Mesodermal cell (in vitro differentiated cells): ENCODE measurements around the gene TBX4.
"Not testable (repeated sequence)": the region's sequence is repeated elsewhere in the genome, so short reads cannot be mapped to it uniquely, and the experiment has no call there.

ENCODE experiments used
- H3K27ac ChIP-seq: 2 replicates; pipeline ENCODE4 v1.7.0; 2013; ENCODE audit warnings: mild to moderate bottlenecking, low read depth, low read length, moderate library complexity; ENCODE audit not compliant: severe bottlenecking
- H3K36me3 ChIP-seq: 2 replicates; pipeline ENCODE4 v1.7.1; 2013; ENCODE audit warnings: mild to moderate bottlenecking, low read length, moderate library complexity; ENCODE audit not compliant: control insufficient read depth, insufficient read depth
- H3K4me1 ChIP-seq: one replicate; pipeline ENCODE4 v1.7.1; 2013; ENCODE audit warnings: mild to moderate bottlenecking, low read length; ENCODE audit not compliant: insufficient read depth, control insufficient read depth, poor library complexity, severe bottlenecking
- H3K4me3 ChIP-seq: 2 replicates; pipeline ENCODE4 v1.7.0; 2013; ENCODE audit warnings: low read length, control low read depth, mild to moderate bottlenecking; ENCODE audit not compliant: insufficient read depth, poor library complexity, severe bottlenecking; ENCODE audit errors: extremely low read depth
- H3K9me3 ChIP-seq: 2 replicates; pipeline ENCODE4 v1.7.1; 2013; ENCODE audit warnings: mild to moderate bottlenecking, low read length, moderate library complexity; ENCODE audit not compliant: control insufficient read depth
- WGBS, 2 experiments: methylation state at CpG; one replicate each; pipeline ENCODE4 v1.1.5; 2013; ENCODE audit warnings: missing lambda C conversion rate in 2 of 2; ENCODE audit not compliant: insufficient coverage in 2 of 2; 5-methylcytosine and 5-hydroxymethylcytosine counted together

Gene TBX4

GRCh38 chr17:61522088-61522487, 69.9 kb downstream of the TBX4 start:
- Histone ChIP-seq H3K4me1 (no peaks in the 10 kb centered on the region), H3K9me3 (no peaks in the 10 kb centered on the region), H3K27ac (no peak overlapping the region), H3K4me3 (no peak overlapping the region), H3K36me3 (no peaks in the 10 kb centered on the region)
- WGBS, 2 experiments = no CpG with 5 or more reads among the region's 1 CpG

DNA sequence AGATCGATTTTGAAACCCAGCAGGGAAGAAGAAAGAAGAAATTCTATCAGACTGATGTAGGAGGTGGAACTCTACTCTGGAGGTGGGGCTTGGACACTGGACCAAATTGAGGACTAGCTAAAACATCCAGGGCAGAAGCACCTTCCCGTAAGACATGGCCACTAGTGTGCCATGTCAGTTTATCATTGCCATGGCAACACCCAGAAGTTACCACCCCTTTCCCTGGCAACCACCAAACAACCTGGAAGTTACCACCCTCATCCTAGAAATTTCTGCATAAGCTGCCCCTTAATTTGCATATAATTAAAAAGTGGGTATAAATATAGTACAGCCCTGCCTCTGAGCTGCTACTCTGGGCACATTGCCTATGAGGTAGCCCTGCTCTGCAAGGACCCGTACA, 72.1 kb downstream of the TBX4 start:
- WGBS, 2 experiments = 100% methylated on average over 1 to 2 of the region's 3 CpGs
- Histone ChIP-seq H3K36me3 (no peaks in the 10 kb centered on the region), H3K4me1 (no peaks in the 10 kb centered on the region), H3K4me3 (no peak overlapping the region), H3K9me3 (no peaks in the 10 kb centered on the region), H3K27ac (no peak overlapping the region)

DNA sequence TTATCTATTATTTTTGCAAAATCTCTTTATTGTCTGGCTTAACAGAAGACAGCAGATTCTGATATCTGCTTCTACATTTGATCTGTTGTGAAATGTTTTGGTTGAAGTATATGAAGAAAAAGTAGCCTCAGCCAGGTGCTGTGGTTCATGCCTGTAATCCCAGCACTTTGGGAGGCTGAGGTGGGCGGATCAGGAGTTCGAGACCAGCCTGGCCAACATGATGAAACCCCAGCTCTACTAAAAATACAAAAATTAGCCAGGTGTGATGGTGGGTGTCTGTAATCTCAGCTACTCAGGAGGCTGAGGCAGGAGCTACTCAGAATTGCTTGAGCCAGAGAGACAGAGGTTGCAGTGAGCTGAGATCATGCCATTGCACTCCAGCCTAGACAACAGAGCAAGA, 75.2 kb downstream of the TBX4 start:
- not testable (repeated sequence) for H3K4me1 ChIP-seq, H3K4me3 ChIP-seq, H3K36me3 ChIP-seq, H3K27ac ChIP-seq, H3K9me3 ChIP-seq
- WGBS, 2 experiments = no CpG with 5 or more reads among the region's 2 CpGs

GRCh38 chr17:61528171-61528570, 75.9 kb downstream of the TBX4 start:
- no peaks in the 10 kb centered on the region for H3K9me3 ChIP-seq

DNA sequence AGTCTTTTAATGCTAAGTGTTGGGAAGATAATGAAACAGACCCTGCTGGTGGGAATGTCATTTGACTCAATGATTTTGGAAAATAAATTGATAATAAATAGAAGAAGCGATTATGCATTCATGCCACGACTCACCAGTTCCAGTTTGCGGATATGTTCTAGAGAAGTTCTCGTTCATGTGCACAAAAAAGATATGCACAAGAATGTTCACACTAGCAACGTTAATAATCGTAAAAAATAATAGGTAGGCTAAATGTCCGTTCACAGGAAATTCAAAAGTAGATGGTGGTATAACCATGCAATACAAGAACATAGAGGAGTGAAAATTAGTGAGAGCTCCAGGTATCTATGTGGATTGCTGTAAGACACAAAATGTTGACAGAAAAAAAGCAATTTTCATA, 79.0 kb downstream of the TBX4 start:
- no peak overlapping the region for H3K4me3 ChIP-seq
- H3K4me1 ChIP-seq = no peaks in the 10 kb centered on the region
- 82 to 96% methylated on average over 5 to 7 of the region's 7 CpGs for WGBS, 2 experiments
- H3K27ac ChIP-seq = no peak overlapping the region
- no peaks in the 10 kb centered on the region for H3K9me3 ChIP-seq
- no peaks in the 10 kb centered on the region for H3K36me3 ChIP-seq

More at GRCh38 chr17:61528171-61528570, 75.9 kb downstream of the TBX4 start:
- Histone ChIP-seq H3K27ac (no peak overlapping the region), H3K36me3 (no peaks in the 10 kb centered on the region), H3K4me1 (no peaks in the 10 kb centered on the region), H3K4me3 (no peak overlapping the region)
- WGBS, 2 experiments = 85 to 100% methylated on average over 2 of the region's 2 CpGs

- Histone ChIP-seq H3K27ac (no peak overlapping the region), H3K36me3 (no peaks in the 10 kb centered on the region), H3K9me3 (no peaks in the 10 kb centered on the region), H3K4me3 (no peak overlapping the region), H3K4me1 (no peaks in the 10 kb centered on the region)
- WGBS, 2 experiments = 67 to 85% methylated on average over 1 to 4 of the region's 5 CpGs
These were observed 80.6 kb downstream of the TBX4 start for GRCh38 chr17:61532826-61533225.

GRCh38 chr17:61533797-61534196, 81.6 kb downstream of the TBX4 start:
- H3K4me3 ChIP-seq = no peak overlapping the region
- no peaks in the 10 kb centered on the region for H3K9me3 ChIP-seq
- H3K36me3 ChIP-seq = no peaks in the 10 kb centered on the region
- H3K4me1 ChIP-seq = no peaks in the 10 kb centered on the region
- WGBS, 2 experiments = 100% methylated on average over 2 to 3 of the region's 4 CpGs
- no peak overlapping the region for H3K27ac ChIP-seq

- Histone ChIP-seq H3K27ac (no peak overlapping the region), H3K9me3 (no peaks in the 10 kb centered on the region), H3K36me3 (no peaks in the 10 kb centered on the region), H3K4me3 (no peak overlapping the region), H3K4me1 (no peaks in the 10 kb centered on the region)
- WGBS, 2 experiments = 80% methylated on average over 1 to 3 of the region's 8 CpGs
These were observed 82.2 kb downstream of the TBX4 start for GRCh38 chr17:61534414-61534813.
